ENCODE measurements around the gene ENOX1. TPM values are rescaled to one million over a fixed set of nuclear protein-coding genes. Genes with fewer than 3 reads are reported as not detected.

ENOX1 gene
- total and polyA plus RNA-seq, 2 donors (not counting 3 experiments of a cell fraction or from before 2014, with no cell fraction given): 0.17 to 0.97 TPM

DNA sequence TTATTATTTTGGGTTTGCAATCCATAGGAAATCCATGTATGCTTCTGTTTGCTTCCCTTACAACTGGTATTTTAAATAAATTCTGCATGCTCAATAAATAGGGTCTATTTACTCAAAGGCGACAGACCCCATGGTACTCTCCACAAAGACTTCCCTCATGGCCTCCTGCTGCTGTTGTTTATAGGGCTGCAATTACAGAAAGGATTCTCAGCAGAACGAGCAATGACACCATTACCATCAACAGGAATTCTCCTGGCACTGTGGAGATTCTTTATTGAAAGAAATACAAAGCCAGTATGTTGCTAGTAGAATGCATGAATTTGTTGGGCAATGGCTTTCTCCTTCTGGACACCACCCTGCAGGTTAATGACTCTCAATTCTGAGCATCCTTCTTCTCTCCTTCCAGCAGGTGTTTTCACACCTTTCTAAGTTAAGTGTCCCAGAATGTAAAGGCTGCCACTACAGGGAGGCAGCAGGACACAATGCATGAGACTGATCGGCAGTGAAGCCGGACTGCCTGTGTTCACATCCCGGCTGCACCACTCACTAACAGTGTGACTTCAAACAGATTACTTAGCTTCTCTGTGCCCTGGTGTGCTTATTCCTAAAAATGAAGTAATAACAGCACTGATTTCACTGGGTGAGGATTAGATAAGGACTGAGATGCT lies 403.1 kb downstream of the ENOX1 start:
- no TSS peak for BruUV-seq (replicated peaks)
- DNase-seq (ENCODE audit: low read depth, low spot score) (no peak), FAIRE-seq (no peak)
- H3K27ac ChIP-seq (ENCODE audit: insufficient read depth, low read depth, low read length): no peak overlapping the region
- TF ChIP-seq MYC (IDR thresholded peaks at IDR 0.05; ENCODE audit: low read depth, low read length) (no peak), FOS (IDR thresholded peaks at IDR 0.05; ENCODE audit: borderline replicate concordance, insufficient read depth, low read length) (no peak), POLR2AphosphoS5 (IDR thresholded peaks at IDR 0.05; ENCODE audit: insufficient read depth, low read depth, low read length) (no peak), POLR2A (IDR thresholded peaks at IDR 0.05; ENCODE audit: low read depth, low read length) (no peak), EZH2 (IDR thresholded peaks at IDR 0.05; ENCODE audit: borderline replicate concordance, low read depth, low read length, severe bottlenecking) (no peak), JUN (IDR thresholded peaks at IDR 0.05; ENCODE audit: borderline replicate concordance, insufficient read depth, insufficient read length, low read depth) (no peak), GATA2 (IDR thresholded peaks at IDR 0.05; ENCODE audit: insufficient read depth, insufficient read length, low read depth, low read length) (no peak)
- TF ChIP-seq, protein P1, sequence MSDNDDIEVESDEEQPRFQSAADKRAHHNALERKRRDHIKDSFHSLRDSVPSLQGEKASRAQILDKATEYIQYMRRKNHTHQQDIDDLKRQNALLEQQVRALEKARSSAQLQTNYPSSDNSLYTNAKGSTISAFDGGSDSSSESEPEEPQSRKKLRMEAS (IDR thresholded peaks at IDR 0.05; ENCODE audit: insufficient read depth, insufficient read length): no peak
- TF ChIP-seq, protein P2, sequence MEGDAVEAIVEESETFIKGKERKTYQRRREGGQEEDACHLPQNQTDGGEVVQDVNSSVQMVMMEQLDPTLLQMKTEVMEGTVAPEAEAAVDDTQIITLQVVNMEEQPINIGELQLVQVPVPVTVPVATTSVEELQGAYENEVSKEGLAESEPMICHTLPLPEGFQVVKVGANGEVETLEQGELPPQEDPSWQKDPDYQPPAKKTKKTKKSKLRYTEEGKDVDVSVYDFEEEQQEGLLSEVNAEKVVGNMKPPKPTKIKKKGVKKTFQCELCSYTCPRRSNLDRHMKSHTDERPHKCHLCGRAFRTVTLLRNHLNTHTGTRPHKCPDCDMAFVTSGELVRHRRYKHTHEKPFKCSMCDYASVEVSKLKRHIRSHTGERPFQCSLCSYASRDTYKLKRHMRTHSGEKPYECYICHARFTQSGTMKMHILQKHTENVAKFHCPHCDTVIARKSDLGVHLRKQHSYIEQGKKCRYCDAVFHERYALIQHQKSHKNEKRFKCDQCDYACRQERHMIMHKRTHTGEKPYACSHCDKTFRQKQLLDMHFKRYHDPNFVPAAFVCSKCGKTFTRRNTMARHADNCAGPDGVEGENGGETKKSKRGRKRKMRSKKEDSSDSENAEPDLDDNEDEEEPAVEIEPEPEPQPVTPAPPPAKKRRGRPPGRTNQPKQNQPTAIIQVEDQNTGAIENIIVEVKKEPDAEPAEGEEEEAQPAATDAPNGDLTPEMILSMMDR (IDR thresholded peaks at IDR 0.05; ENCODE audit: extremely low read depth in 1 of 2, insufficient read depth in 1 of 2, low read depth in 1 of 2, low read length in 2 of 2): no peak
- no peak overlapping the region for H2AFZ ChIP-seq (ENCODE audit: low read depth, low read length)
- no peaks in the 10 kb centered on the region for H3K9me3 ChIP-seq (replicated peaks; ENCODE audit: control insufficient read depth, insufficient read depth, low read length)
- dilution Hi-C loops (cut with MboI; ENCODE audit: extremely low pct_ligation_motif_present, low sequenced_read_pairs) (no loop called here), intact Hi-C loops (cut with micrococcal nuclease) (no loop called here)
- no peaks in the 10 kb centered on the region for H3K9me1 ChIP-seq (replicated peaks; ENCODE audit: control insufficient read depth, extremely low read depth, insufficient read depth, low read length)
- H3K79me2 ChIP-seq (ENCODE audit: control insufficient read depth, insufficient read depth, low read length): no peaks in the 10 kb centered on the region
- H3K36me3 ChIP-seq (ENCODE audit: control insufficient read depth in 2 of 2, extremely low read depth in 1 of 2, insufficient read depth in 2 of 2, low read length in 2 of 2): no peaks in the 10 kb centered on the region
- H4K20me1 ChIP-seq (replicated peaks; ENCODE audit: control insufficient read depth, extremely low read depth, insufficient read depth, low read length): no peaks in the 10 kb centered on the region
- H3K4me1 ChIP-seq (ENCODE audit: control insufficient read depth, extremely low read depth, insufficient read depth, low read length): peaks cover 2% of the 10 kb centered on the region
- H3K4me2 ChIP-seq (ENCODE audit: insufficient read depth, low read length): no peak overlapping the region
- POLR2A ChIA-PET: no interaction called here
- H3K27me3 ChIP-seq (ENCODE audit: control insufficient read depth in 2 of 2, insufficient read depth in 2 of 2, low read length in 2 of 2): no peaks in the 10 kb centered on the region
- no peak overlapping the region for H3K9ac ChIP-seq (replicated peaks; ENCODE audit: extremely low read depth, insufficient read depth, low read length)
- CTCF ChIA-PET: no interaction called here
- no peak overlapping the region for H3K4me3 ChIP-seq (replicated peaks in 1 of 3; ENCODE audit: insufficient read depth in 1 of 3, low read depth in 1 of 3, low read length in 3 of 3)
